AG09309 (cell line): Measurements from ENCODE around the gene SLIT3.

ENCODE experiments used
- DNase-seq: peaks from one replicate; pipeline ENCODE4 v3.0.0-alpha.2; 2010; ENCODE audit warnings: low read depth
- H3K4me3 ChIP-seq: 2 replicates; pipeline ENCODE4 v1.5.1; 2011; ENCODE audit warnings: mild to moderate bottlenecking, low read depth, low read length, moderate library complexity; ENCODE audit not compliant: control insufficient read depth
- TF ChIP-seq, protein P1 (sequence below): IDR thresholded peaks from 2 replicates; pipeline ENCODE4 v1.5.1; 2011; ENCODE audit warnings: mild to moderate bottlenecking, low read depth, low read length, inconsistent platforms; ENCODE audit not compliant: insufficient read depth, control insufficient read depth; ENCODE audit errors: missing control alignments

The SLIT3 gene

GRCh38 chr5:169011009-169011408 lies 289.9 kb downstream of the SLIT3 start:
- TF ChIP-seq, protein P1, sequence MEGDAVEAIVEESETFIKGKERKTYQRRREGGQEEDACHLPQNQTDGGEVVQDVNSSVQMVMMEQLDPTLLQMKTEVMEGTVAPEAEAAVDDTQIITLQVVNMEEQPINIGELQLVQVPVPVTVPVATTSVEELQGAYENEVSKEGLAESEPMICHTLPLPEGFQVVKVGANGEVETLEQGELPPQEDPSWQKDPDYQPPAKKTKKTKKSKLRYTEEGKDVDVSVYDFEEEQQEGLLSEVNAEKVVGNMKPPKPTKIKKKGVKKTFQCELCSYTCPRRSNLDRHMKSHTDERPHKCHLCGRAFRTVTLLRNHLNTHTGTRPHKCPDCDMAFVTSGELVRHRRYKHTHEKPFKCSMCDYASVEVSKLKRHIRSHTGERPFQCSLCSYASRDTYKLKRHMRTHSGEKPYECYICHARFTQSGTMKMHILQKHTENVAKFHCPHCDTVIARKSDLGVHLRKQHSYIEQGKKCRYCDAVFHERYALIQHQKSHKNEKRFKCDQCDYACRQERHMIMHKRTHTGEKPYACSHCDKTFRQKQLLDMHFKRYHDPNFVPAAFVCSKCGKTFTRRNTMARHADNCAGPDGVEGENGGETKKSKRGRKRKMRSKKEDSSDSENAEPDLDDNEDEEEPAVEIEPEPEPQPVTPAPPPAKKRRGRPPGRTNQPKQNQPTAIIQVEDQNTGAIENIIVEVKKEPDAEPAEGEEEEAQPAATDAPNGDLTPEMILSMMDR: no peak
- H3K4me3 ChIP-seq: no peak overlapping the region
- no peak for DNase-seq

DNA sequence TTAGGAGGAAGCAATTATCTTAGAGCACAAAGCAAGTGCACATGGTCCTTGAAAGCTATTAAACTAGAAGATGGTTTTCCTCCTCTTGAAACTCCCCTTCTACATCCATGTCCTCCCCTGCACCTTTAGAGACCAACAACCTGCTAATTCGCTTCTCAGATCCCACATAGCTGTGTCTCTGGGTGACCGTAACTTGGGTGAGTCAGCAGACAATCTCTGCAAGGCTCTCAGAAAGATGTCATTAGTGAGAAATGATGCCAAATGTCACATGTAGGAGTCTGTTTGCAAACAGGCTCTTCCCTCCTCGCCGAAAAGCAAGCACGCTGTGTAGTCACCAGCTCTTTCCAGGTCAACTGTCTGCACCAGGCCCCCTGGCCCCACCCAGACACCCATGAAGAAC lies 291.8 kb downstream of the SLIT3 start:
- no peak for DNase-seq
- H3K4me3 ChIP-seq: no peak overlapping the region
- TF ChIP-seq, protein P1: no peak

- TF ChIP-seq, protein P1: no peak
- no peak for DNase-seq
- H3K4me3 ChIP-seq: no peak overlapping the region
Measured at GRCh38 chr5:169006842-169007790, 293.8 kb downstream of the SLIT3 start.

GRCh38 chr5:169004551-169004950 lies 296.4 kb downstream of the SLIT3 start:
- no peak overlapping the region for H3K4me3 ChIP-seq
- TF ChIP-seq, protein P1: no peak
- no peak for DNase-seq

- TF ChIP-seq, protein P1: no peak
- H3K4me3 ChIP-seq: no peak overlapping the region
- no peak for DNase-seq
Measured at GRCh38 chr5:169003721-169004541, 297.0 kb downstream of the SLIT3 start.

DNA sequence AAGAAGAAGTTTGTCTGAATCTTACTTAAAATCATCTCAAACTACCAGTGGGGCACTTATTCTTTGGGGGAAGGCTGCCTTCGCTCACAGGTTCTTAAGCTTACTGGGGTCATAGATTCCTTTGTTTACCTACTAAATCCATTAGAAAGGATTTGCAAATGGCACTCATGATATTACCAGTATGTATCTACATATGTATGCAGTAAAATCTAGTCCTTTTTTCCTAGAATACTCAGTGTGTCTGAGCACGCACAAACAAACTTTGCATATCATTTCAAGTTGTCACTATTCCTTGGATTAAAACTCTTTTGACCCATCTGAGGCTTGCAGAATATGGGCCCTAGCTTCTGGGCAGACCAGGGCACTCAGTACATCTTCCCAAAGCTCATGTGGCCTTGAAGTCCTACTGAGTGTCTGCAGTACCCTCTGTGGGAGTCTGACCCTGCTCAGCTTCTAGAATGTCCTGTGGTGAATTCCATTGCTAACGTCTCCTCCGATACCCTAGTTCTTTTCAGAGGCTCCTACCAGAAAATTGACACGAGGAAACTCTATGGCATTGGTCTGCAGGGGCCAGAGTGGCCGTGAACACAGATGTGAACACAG lies 297.9 kb downstream of the SLIT3 start:
- H3K4me3 ChIP-seq: no peak overlapping the region
- DNase-seq: no peak
- TF ChIP-seq, protein P1: no peak
